Activated CD8-positive, alpha-beta memory T cell treated with anti-CD3 and anti-CD28 coated beads, Interleukin-2, amount 50 U/mL, for 24 hours (primary cell): ENCODE measurements around the gene PLIN4.

Experiments
- DNase-seq: peaks from one replicate; pipeline ENCODE4 v3.0.0-alpha.2; 2020; ENCODE audit errors: extremely low read depth

Gene PLIN4

GRCh38 chr19:4507150-4507452 is 11.2 kb downstream of the PLIN4 start:
- DNase-seq = no peak

DNA sequence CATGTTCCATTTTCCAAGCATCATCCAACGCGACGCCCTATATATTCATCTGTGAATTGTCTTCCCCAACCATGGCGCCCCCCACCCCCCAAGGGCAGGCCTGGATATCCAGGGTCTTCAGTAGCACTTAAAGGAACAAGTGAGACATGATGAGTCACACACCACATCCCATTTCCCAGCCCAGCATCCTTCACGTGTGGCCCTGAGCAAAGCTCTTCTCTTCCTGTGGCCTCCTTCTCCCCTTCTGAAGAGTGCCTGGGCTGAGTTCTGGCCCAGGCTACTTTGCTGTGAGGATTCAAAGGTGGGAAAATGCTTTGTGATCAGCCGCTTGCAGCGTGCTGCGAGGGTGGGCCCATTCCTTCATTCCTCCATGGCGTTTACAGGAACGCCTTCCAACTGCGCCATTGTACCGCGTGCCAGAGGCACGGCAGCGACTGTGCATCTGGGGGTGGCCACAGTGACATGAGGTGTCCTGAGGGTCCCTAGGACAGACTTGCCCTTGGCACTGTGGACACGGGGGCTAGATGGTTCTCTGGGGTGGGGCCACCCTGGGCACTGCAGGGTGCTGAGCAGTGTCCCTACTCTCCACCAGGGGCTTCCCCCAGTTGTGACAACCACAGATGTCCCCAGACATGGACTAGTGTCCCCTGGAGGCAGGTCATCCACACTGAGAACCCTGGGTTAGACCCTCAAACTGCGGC is 11.7 kb downstream of the PLIN4 start:
- DNase-seq = no peak

- DNase-seq = no peak
These were observed 12.5 kb downstream of the PLIN4 start for GRCh38 chr19:4505570-4506448.

- no peak for DNase-seq
These were observed 13.3 kb downstream of the PLIN4 start for GRCh38 chr19:4504891-4505569.

GRCh38 chr19:4504297-4504701 is 14.0 kb downstream of the PLIN4 start:
- no peak for DNase-seq

- no peak for DNase-seq
These were observed 14.5 kb downstream of the PLIN4 start for GRCh38 chr19:4503825-4504170.

GRCh38 chr19:4503132-4503824 is 15.0 kb downstream of the PLIN4 start:
- DNase-seq = no peak

DNA sequence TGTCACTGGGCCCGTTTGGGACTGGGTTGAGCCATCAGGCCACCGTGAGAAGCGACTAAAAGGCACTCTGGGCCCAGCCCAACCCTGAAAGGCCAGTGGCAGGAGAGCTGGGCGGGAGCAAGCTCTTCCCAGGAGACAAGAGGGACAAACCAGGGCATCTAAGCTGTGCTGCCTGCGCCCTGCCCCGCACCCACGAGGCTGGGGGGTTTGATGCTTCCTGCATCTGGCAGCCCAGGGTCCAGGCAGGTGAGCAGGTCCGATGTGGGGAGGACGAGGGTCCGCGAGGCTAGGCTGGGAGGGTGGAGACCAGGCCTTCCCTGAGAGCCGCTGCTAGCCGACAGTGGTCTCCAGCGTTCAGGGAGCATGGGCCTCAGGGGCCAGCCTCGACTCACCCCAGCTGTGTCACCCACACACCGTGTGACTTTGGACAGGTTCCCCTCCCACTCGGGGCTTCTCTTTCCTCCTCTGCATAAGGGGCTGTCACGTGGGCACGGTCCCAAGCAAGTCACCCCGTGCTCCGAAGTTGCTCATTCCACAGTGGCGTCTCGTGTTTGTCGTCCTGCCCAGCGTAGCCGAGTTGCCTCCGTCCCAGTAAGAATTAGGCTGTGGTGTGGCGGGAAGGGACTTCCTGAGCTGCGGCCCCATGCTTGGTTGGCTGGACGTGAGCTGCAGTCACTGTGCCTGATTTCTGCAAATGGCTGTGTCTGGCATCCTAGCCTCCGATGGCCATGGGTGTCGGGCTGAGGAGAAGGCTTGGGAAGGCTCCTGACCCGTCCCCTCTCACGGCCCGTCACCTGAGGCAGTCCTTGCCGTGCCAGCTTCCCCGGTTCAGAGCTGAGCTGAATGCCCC is 15.8 kb downstream of the PLIN4 start:
- no peak for DNase-seq

- no peak for DNase-seq
These were observed 16.6 kb downstream of the PLIN4 start for GRCh38 chr19:4501691-4502090.

- no peak for DNase-seq
These were observed 17.3 kb downstream of the PLIN4 start for GRCh38 chr19:4500841-4501591.

DNA sequence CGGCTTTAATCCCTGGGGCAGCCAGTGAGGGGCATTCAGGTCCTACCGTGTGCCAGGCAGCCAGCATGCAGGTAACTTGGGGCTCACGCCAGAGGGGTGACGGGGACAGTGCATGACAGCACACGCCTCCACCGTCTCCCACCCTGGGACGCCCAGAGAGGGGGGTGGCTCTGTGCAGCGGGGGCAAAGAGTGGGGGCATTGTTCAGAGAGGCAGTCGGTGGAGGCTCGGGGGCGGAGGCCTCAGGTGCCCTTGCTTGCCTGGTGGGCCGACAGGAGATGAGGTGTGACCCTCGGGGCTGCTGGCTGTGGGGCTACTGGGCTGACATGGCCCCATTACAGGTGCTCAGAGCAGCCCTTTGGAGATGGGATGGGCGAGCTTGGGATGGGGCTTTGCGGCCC is 18.4 kb downstream of the PLIN4 start:
- DNase-seq = no peak

GRCh38 chr19:4499318-4499717 is 19.0 kb downstream of the PLIN4 start:
- no peak for DNase-seq

GRCh38 chr19:4498694-4499093 is 19.6 kb downstream of the PLIN4 start:
- no peak for DNase-seq

- no peak for DNase-seq
These were observed 20.4 kb downstream of the PLIN4 start for GRCh38 chr19:4497770-4498389.

DNA sequence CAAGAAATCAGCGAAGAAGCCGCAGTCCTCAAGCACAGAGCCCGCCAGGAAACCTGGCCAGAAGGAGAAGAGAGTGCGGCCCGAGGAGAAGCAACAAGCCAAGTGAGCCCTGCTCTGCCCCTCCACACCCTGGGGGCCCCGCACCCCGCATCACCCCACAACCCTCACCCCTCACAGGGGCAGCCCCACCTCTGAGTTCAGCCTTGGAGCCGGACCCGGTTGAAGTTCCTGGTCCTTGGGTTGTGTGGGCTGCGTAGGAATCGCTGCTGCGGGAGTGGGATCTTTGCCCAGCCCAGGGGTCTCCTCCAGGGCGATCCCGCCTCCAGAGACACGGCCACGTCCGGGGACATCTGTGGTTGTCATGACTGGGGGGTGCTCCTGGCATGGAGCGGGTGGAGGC is 22.0 kb downstream of the PLIN4 start:
- DNase-seq = no peak

DNA sequence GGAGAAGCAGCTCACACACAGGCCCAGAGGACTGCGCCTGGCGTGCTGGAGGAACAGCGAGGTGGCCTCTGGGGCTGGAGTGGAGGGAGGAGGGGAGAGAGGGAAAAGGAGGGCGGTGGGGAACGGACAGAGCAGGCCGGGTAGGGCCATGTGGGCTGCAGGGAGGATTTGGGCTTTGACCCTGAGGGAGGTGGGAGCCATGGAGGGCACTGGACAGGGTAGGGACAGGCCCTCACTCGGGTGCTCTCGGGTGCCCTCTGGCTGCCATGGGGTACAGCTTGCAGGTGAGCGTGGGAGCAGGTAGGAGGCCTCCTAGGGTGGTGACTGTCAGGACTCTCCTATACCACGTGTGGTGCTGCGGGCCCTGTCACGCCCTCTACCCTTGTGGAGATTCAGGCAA is 22.8 kb downstream of the PLIN4 start:
- no peak for DNase-seq

DNA sequence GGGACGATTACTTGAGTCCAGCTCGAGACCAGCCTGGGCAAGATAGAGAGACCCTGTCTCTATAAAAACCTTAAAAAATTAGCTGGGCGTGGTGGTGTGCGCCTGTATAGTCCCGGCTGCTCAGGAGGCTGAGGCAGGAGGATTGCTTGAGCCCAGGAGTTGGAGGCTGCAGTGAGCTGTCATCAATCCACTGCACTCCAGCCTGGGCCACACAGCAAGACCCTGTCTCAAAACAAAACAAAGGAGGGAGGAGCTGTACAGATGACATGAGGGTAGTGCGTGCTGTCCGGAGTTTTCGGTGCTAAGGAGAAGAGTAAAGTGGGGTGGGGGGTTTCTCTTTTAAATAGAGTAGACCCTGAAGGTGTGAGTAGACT is 23.6 kb downstream of the PLIN4 start:
- no peak for DNase-seq

GRCh38 chr19:4493929-4494690 is 24.2 kb downstream of the PLIN4 start:
- DNase-seq = no peak

- DNase-seq = no peak
These were observed 25.0 kb downstream of the PLIN4 start for GRCh38 chr19:4493104-4493928.
